Astrocyte (in vitro differentiated cells and primary cell): Measurements from ENCODE around the gene SMC6. TPM values are rescaled to one million over a fixed set of nuclear protein-coding genes. Genes with fewer than 3 reads are reported as not detected.

Source experiments
- DNase-seq: peaks from one replicate; pipeline ENCODE4 v3.0.0-alpha.2; 2010; ENCODE audit warnings: low read depth
- FAIRE-seq: peaks from 2 replicates; lab custom pipeline; 2011; peaks lifted over from hg19 to GRCh38; lab: Jason Lieb, UNC
- H2AFZ ChIP-seq: 2 replicates; pipeline ENCODE4 v1.6.0; 2012; ENCODE audit warnings: low read depth, low read length, inconsistent platforms
- H3K27ac ChIP-seq: 2 replicates; pipeline ENCODE4 v1.5.1; 2011; ENCODE audit warnings: low read depth, low read length, inconsistent platforms
- H3K27me3 ChIP-seq: 2 replicates; pipeline ENCODE4 v1.6.0; 2011; ENCODE audit warnings: low read length, inconsistent platforms; ENCODE audit not compliant: insufficient read depth
- H3K36me3 ChIP-seq: 2 replicates; pipeline ENCODE4 v1.5.1; 2011; ENCODE audit warnings: low read length, inconsistent platforms; ENCODE audit not compliant: insufficient read depth
- H3K4me1 ChIP-seq: 2 replicates; pipeline ENCODE4 v1.5.1; 2011; ENCODE audit warnings: low read length, inconsistent platforms; ENCODE audit not compliant: insufficient read depth
- H3K4me2 ChIP-seq: 2 replicates; pipeline ENCODE4 v1.6.0; 2012; ENCODE audit warnings: low read length, inconsistent platforms
- H3K4me3 ChIP-seq: 2 replicates; pipeline ENCODE4 v1.5.1; 2011; ENCODE audit warnings: low read depth, mild to moderate bottlenecking, low read length, inconsistent platforms; ENCODE audit not compliant: insufficient read depth
- H3K79me2 ChIP-seq: 2 replicates; pipeline ENCODE4 v1.6.0; 2012; ENCODE audit warnings: mild to moderate bottlenecking, low read length, inconsistent platforms; ENCODE audit not compliant: insufficient read depth
- H3K9ac ChIP-seq: 2 replicates; pipeline ENCODE4 v1.6.0; 2012; ENCODE audit warnings: mild to moderate bottlenecking, low read length, inconsistent platforms
- H3K9me3 ChIP-seq: 2 replicates; pipeline ENCODE4 v1.5.1; 2012; ENCODE audit warnings: low read depth, mild to moderate bottlenecking, low read length, inconsistent platforms; ENCODE audit not compliant: insufficient read depth
- H4K20me1 ChIP-seq: 2 replicates; pipeline ENCODE4 v1.6.0; 2012; ENCODE audit warnings: low read length, inconsistent platforms; ENCODE audit not compliant: insufficient read depth
- H3K27ac Mint-ChIP-seq: one replicate; pipeline ENCODE4 v1.8.0; 2021; ENCODE audit warnings: mild to moderate bottlenecking, mixed read lengths; ENCODE audit not compliant: unreplicated experiment
- H3K27me3 Mint-ChIP-seq: one replicate; pipeline ENCODE4 v1.8.0; 2021; ENCODE audit warnings: low read depth, mixed read lengths; ENCODE audit not compliant: unreplicated experiment
- H3K36me3 Mint-ChIP-seq: one replicate; pipeline ENCODE4 v1.8.0; 2021; ENCODE audit warnings: low read depth, mixed read lengths; ENCODE audit not compliant: unreplicated experiment
- H3K4me1 Mint-ChIP-seq: one replicate; pipeline ENCODE4 v1.8.0; 2021; ENCODE audit warnings: low read depth, mixed read lengths; ENCODE audit not compliant: unreplicated experiment
- H3K4me3 Mint-ChIP-seq: one replicate; pipeline ENCODE4 v1.8.0; 2021; ENCODE audit warnings: mild to moderate bottlenecking, moderate library complexity, mixed read lengths; ENCODE audit not compliant: unreplicated experiment
- H3K9me3 Mint-ChIP-seq: one replicate; pipeline ENCODE4 v1.8.0; 2021; ENCODE audit warnings: mild to moderate bottlenecking, mixed read lengths; ENCODE audit not compliant: unreplicated experiment
- CTCF ChIP-seq: IDR thresholded peaks from 2 replicates; pipeline ENCODE4 v1.5.1; 2011; ENCODE audit warnings: low read depth, mild to moderate bottlenecking, inconsistent platforms, low read length, moderate library complexity; ENCODE audit not compliant: insufficient read depth
- EZH2 ChIP-seq: IDR thresholded peaks from 2 replicates; pipeline ENCODE4 v1.6.1; 2012; ENCODE audit warnings: mild to moderate bottlenecking, low read length, inconsistent platforms; ENCODE audit not compliant: insufficient read depth
- total RNA-seq: library from RNA; stranded (reverse); gene quantifications from 2 replicates; pipeline ENCODE4 v1.2.1, GENCODE V29; 2021

Gene SMC6
- total RNA-seq, 1 donor from 2014 or later, result 20.1 TPM

GRCh38 chr2:17752246-17752645 is 1.4 kb downstream of the SMC6 start:
- H3K9ac ChIP-seq, result peak overlapping the region; percentile 94
- DNase-seq (no peak), FAIRE-seq (no peak)
- H3K4me2 ChIP-seq, result peak overlapping the region; percentile 94
- Mint-ChIP-seq H3K36me3 (no peaks in the 10 kb centered on the region), H3K4me1 (peaks cover 17% of the 10 kb centered on the region), H3K27ac (no peak overlapping the region), H3K27me3 (no peaks in the 10 kb centered on the region), H3K9me3 (no peaks in the 10 kb centered on the region), H3K4me3 (peak overlapping the region; percentile 89)
- H4K20me1 ChIP-seq, result no peaks in the 10 kb centered on the region
- no peaks in the 10 kb centered on the region for H3K27me3 ChIP-seq
- H3K4me1 ChIP-seq, result peaks cover 18% of the 10 kb centered on the region
- H3K4me3 ChIP-seq, result peak overlapping the region; percentile 92
- H3K79me2 ChIP-seq, result peaks cover 88% of the 10 kb centered on the region
- no peak for TF ChIP-seq CTCF
- TF ChIP-seq EZH2, result no peak
- no peak overlapping the region for H2AFZ ChIP-seq
- H3K36me3 ChIP-seq, result no peaks in the 10 kb centered on the region
- H3K9me3 ChIP-seq, result no peaks in the 10 kb centered on the region
- no peak overlapping the region for H3K27ac ChIP-seq

- H3K27me3 ChIP-seq, result no peaks in the 10 kb centered on the region
- FAIRE-seq (no peak), DNase-seq (no peak)
- no peak overlapping the region for H3K4me3 ChIP-seq
- no peaks in the 10 kb centered on the region for H3K9me3 ChIP-seq
- peaks cover 4% of the 10 kb centered on the region for H4K20me1 ChIP-seq
- peaks cover 75% of the 10 kb centered on the region for H3K79me2 ChIP-seq
- no peak overlapping the region for H3K4me2 ChIP-seq
- peaks cover 5% of the 10 kb centered on the region for H3K4me1 ChIP-seq
- no peaks in the 10 kb centered on the region for H3K36me3 ChIP-seq
- H3K9ac ChIP-seq, result no peak overlapping the region
- TF ChIP-seq EZH2 (no peak), CTCF (no peak)
- H2AFZ ChIP-seq, result no peak overlapping the region
- H3K9me3 Mint-ChIP-seq, result no peaks in the 10 kb centered on the region
- peaks cover 2% of the 10 kb centered on the region for H3K36me3 Mint-ChIP-seq
- no peak overlapping the region for H3K27ac Mint-ChIP-seq
- no peak overlapping the region for H3K4me3 Mint-ChIP-seq
- H3K4me1 Mint-ChIP-seq, result peaks cover 13% of the 10 kb centered on the region
- H3K27me3 Mint-ChIP-seq, result no peaks in the 10 kb centered on the region
- no peak overlapping the region for H3K27ac ChIP-seq
Observed at GRCh38 chr2:17749753-17750438, 3.7 kb downstream of the SMC6 start.

- DNase-seq (no peak), FAIRE-seq (no peak)
- Histone ChIP-seq H3K27ac (no peak overlapping the region), H3K79me2 (peaks cover 66% of the 10 kb centered on the region), H3K9me3 (no peaks in the 10 kb centered on the region), H3K4me2 (no peak overlapping the region), H3K27me3 (no peaks in the 10 kb centered on the region), H3K4me3 (no peak overlapping the region), H3K9ac (no peak overlapping the region), H3K36me3 (no peaks in the 10 kb centered on the region), H4K20me1 (peaks cover 4% of the 10 kb centered on the region), H2AFZ (no peak overlapping the region), H3K4me1 (peaks cover 3% of the 10 kb centered on the region)
- H3K36me3 Mint-ChIP-seq, result peaks cover 2% of the 10 kb centered on the region
- H3K4me1 Mint-ChIP-seq, result peaks cover 13% of the 10 kb centered on the region
- no peaks in the 10 kb centered on the region for H3K27me3 Mint-ChIP-seq
- H3K27ac Mint-ChIP-seq, result no peak overlapping the region
- H3K9me3 Mint-ChIP-seq, result no peaks in the 10 kb centered on the region
- no peak overlapping the region for H3K4me3 Mint-ChIP-seq
- TF ChIP-seq CTCF (no peak), EZH2 (no peak)
Observed at GRCh38 chr2:17748745-17749144, 4.9 kb downstream of the SMC6 start.
